Activated T-cell treated with anti-CD3 and anti-CD28 coated beads, Interleukin-2, amount 50 U/mL, for 48 hours (primary cell): ENCODE measurements around the gene GJB6.
"Not testable (repeated sequence)": the region's sequence is repeated elsewhere in the genome, so short reads cannot be mapped to it uniquely, and the experiment has no call there.

Source experiments
- DNase-seq, 2 experiments: peaks; one replicate each; pipeline ENCODE4 v3.0.0-alpha.2; 2020

The GJB6 gene

DNA sequence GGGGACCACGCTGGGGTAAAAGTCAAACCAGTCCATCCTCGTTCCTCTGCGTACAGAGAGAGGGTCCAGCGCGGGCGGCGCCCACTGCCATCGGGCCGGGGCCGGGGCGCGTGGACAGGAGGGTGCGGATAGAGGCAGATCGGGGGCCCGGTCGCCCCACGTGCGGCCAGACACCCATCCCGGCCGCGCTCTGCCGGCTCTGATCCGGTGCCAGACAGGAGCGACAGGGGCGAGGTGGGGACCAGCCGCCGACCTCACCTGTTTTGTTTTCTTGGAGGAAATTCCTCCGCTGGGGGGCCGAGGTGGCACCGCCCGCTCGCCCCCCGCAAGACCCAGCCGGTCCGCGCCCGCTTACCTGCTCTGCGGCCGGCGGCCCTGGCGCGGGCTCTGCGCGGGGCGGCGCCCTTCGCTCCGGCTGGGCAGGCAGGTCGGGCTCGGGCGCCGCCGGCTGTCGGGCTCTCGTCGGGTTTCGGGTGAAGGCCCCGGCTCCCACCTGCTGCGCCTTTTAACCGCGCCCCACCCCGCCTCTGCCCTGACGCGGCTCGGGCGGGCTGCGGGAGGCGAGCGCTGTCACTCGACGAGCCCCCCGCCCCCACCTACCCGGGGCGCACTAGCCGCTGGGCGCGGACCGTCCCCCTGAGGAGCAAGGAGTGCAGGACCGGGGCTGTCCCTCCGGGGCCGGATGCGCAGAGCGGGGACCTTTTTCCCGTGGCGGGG, at the start of gene GJB6:
Gene GJB6, minus strand, starts transcription at position 481 of the 717 bp plus-strand sequence. CDS start 8,839 bp downstream, outside the sequence.
- DNase-seq = peak; percentile 32 to 51

DNA sequence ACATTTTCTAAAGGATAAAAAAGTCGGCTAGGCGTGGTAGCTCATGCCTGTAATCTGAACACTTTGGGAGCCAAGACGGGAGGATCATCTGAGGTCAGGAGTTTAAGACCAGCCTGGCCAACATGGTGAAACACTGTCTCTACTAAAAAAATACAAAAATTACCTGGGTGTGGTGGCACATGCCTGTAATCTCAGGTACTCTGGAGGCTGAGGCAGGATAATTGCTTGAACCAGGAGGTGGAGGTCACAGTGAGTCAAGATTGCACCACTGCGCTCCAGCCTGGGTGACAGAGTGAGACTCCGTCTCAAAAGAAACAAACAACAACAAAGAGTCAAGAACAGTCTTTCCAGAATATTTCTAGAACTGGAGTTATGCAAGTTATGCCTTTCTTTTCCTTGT, 44.8 kb upstream of the GJB6 start:
- not testable (repeated sequence) for DNase-seq

DNA sequence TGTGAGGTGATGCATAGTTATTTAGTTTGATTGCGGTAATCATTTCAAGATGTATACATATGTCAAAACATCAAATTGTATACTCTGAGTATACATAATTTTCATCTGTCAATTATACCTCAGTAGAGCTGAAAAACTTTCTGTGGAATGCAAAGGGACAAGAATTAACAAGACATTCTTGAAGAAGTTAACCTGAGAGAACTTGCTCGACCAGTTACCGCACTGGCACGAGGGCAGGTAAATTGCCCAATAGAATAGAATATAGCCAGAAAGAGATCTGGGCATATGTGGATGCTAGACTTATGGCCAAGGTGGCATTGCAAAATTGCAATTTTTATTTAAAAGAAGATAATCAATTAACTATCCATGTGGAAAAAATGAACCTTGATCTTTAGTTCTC, 42.3 kb upstream of the GJB6 start:
- no peak for DNase-seq

GRCh38 chr13:20272588-20273171, 40.6 kb upstream of the GJB6 start:
- DNase-seq = no peak

DNA sequence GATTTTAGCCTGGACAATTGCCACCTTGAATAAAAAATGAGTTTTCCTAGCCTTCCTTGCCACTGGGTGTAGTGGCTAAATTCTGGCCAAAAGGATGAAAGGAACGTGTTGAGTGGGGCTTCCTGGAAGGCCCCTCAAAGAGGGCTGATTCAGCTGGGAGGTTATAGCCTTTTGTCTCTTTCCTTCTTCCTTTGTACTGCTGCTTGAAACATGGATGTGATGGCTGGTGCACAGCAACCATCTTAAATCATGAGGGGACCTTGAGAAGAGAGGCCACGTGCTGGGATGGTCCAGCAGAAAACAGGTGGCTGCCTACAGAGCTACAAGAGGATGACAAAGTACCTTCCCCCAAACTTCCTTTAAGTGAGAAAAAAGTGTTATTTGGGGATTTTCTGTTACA, 40.0 kb upstream of the GJB6 start:
- DNase-seq = no peak

DNA sequence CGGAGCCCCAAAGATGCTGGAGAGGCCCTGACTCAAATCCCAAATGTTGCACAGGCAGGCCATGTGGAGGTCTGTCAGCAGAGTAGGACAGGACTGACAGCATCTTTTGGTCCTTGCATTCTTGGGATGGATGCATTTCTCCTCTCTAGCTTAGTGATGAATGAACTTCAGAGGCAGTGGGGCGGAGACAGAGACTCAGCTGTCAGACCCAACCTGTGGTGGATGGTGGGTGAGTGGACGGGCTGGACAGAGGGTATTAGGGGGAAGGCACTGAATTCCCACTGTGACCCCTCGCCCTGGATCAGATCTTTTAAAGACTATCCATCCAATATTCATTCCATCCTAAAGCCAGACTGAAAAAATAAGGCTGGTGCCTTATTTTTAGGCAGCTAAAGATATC, 39.3 kb upstream of the GJB6 start:
- DNase-seq = no peak

DNA sequence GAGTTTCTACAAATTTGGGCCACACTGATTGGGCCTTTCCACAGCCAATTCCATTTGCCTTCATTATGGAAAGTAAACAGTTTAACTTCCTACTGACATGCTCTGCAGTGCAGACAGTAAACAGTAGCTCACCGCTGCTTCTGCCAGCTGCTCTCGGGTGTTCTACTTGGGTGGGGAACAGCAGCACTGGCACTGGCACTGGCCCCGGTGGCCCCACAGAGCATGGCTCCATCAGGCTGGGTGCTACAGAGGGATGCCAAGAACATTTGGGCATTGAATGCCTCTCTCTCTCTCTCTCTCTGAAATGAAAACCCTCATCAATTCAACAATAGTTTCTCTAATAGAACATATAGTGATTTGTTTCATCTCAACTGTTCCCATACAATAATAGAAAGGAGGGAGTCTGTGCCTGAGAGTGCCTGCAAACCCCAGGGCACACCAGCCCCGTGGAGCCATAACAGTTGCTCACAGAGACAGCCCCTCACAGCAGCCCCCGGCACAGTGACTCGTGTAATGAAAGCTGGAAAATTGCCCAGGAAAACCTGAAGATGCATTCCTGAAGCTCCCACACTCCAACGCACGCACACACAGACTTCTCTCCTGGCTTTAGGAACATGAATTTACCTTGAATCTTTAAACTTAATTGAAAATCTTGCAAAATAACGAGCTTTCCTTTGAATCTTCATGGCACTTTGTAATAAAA, 38.2 kb upstream of the GJB6 start:
- no peak for DNase-seq

GRCh38 chr13:20264271-20265018, 32.3 kb upstream of the GJB6 start:
- peak in 1 of 2 experiments; percentile 19 for DNase-seq

DNA sequence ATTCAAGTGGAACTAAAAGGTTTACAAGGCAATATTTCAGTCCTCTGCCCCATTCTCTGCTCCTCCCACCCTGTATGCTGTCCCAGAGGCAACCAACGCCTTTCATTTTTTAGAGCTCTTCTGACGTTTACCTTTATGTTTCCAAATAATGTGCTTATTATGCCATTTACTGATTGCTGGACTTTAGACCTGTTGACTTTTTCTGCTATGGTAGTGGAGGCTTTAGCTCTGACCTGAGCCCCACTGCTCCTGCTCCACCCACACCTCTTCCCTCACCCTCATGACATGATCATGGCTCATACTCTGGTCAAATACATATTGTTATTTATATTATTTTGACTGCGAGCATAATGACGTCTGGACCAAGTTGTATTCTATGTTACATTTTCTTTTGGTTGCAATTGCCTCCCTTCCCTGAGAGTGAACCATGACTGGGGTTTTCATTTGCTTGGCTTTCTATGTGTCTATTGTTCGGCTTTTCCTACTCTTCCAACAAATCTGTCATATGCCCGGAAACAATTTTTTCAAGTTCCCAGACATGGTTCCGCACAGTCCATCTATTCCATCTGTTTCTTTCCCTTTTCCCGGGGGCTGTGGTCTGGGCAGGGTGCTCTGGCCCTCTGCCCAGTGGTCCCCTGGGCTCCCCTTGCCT, 31.4 kb upstream of the GJB6 start:
- no peak for DNase-seq

GRCh38 chr13:20258963-20259288, 26.8 kb upstream of the GJB6 start:
- DNase-seq = no peak

GRCh38 chr13:20258208-20258962, 26.3 kb upstream of the GJB6 start:
- DNase-seq = no peak

- no peak for DNase-seq
Measured at GRCh38 chr13:20254076-20254475, 22.0 kb upstream of the GJB6 start.

DNA sequence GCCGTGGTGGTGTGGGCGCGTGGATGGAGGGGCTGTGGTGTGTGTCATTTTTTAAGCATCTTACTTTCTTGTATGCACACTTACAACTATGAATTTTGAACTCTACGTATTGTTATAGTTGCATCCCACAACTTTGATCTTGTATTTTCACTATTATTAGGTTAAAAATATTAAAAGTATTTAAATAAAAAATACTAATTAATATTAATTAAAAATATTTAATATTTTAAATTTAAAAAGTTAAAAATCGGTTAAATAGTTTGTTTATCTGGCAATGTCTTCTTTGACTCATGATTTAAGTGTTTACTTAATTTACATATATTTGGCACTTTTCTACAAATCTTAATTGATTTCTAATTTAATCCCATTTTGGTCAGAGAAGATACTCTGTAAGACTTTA, 17.8 kb upstream of the GJB6 start:
- no peak for DNase-seq

GRCh38 chr13:20247963-20248362, 15.8 kb upstream of the GJB6 start:
- no peak for DNase-seq

DNA sequence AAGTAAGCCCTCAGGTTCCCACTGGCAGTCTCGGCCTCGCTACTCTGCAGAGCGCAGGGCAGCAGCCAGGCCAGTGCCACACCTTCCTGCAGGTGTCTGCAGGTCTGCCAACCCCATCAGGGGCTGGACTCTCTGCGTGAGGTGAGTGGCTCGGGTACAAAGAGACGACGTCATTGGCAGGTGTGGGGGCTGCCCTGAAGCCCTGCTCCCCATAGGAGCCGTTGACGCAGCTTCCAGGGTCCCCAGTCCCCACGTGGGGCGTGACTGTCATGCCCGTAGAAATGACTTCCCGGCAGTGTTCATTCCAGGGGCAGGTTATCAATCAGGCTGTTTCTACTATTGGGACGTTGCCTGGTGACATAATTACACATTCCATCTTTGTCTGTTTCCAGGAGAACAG, 15.3 kb upstream of the GJB6 start:
- no peak for DNase-seq

GRCh38 chr13:20241593-20241992, 9.5 kb upstream of the GJB6 start:
- no peak for DNase-seq

- no peak for DNase-seq
Measured at GRCh38 chr13:20239748-20240147, 7.6 kb upstream of the GJB6 start.

DNA sequence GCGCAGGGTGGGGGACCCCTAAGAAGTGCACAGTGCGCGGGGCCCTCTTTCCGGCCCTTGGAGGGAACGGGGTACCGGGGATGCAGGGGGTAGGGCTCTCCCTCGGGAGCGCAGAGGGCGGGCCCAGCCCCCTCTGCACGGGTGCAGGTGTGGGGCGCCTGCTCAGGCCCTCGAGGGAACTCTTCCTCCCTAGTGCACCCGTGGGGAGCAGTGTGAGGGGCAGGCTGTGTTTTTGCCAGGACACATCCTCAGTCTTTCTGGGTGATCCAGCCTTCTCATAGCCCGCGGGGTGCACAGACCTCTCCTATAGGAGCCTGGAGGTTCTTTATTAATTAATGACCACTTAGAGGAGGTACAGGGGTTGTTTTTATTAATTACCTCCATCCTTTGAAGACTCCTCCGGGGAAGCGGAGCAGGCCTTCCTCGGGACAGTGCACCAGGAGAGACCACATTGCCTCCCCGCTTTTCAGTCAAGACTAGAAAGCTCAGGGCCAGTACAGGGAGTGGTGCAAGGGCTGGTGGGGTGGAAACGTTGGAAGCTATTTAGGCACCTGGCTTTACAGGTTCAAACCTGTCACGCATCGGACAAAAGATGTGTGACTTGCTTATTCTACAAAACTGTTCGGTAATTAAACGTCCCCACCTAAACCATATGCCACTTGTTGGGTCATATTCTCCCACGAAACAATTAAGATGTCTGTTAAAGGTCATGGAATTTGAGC, 598 bp upstream of the GJB6 start:
- DNase-seq = no peak

GRCh38 chr13:20230913-20231838, 943 bp downstream of the GJB6 start:
- DNase-seq = peak; percentile 23 to 41

GRCh38 chr13:20227730-20228129, 4.4 kb downstream of the GJB6 start:
- no peak for DNase-seq
